Caki2 (cell line): ENCODE measurements around the gene VEZF1. TPM values are rescaled to one million over a fixed set of nuclear protein-coding genes. Genes with fewer than 3 reads are reported as not detected.

Experiments used
- DNase-seq: peaks from one replicate; pipeline ENCODE4 v3.0.0-alpha.2; 2015; ENCODE audit warnings: low read depth
- in situ Hi-C: cut with HindIII; loops from 2 replicates; pipeline ENCODE4 v1.10.0; 2016; ENCODE audit warnings: low sequenced_read_pairs, low pct_unique_long_range_greater_than_20kb, mixed read lengths
- total RNA-seq: library from RNA; depleted of rRNA; stranded (reverse); fragments of >200 nt; shearing (Covaris generic); gene quantifications from 2 replicates; pipeline ENCODE4 v1.2.3, GENCODE V29; 2014; ENCODE audit warnings: low replicate concordance; rRNA removed

VEZF1 gene
- total RNA-seq: 20.9 and 44.0 TPM in 2 replicates

- in situ Hi-C loops: no loop called here
- peak; percentile 64 for DNase-seq
These were observed at the start of gene VEZF1 for GRCh38 chr17:57987581-57988300. Gene VEZF1, minus strand, starts transcription at chr17:57988254. Its CDS starts 143 bp downstream, at chr17:57988111.

DNA sequence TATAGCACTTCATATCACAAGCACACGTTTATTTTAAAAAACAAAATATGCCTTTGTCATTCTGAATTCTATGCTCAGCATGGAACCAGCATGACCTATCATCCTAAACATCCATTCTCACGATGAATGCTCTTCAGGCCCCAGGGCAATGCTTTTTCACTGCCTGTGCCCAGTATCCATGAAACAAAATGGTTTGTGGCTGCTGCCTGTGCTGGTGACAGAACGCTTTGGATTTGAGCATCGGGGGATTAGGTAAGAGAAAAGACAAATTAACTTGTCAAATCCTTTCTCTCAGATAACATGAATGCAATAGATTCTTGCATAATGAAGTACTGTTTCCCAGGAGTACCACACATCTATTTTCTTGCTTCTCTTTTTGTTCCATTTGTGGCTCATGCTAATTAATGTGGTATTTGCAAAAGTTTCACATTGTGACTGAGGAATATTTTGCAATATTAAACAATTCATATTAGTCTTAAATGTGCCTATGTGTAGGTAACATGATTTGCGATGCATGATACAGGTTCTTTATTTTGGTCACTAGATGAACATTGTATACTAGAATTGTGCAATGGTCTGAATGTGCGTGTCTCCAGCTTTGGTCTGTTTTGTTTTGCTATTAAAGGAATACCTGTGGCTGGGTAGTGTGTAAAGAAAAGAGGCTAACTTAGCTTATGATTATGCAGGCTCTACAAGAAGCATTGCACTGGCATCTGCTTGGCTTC is 44.8 kb upstream of the VEZF1 start:
- in situ Hi-C loops: no loop called here
- DNase-seq: no peak

DNA sequence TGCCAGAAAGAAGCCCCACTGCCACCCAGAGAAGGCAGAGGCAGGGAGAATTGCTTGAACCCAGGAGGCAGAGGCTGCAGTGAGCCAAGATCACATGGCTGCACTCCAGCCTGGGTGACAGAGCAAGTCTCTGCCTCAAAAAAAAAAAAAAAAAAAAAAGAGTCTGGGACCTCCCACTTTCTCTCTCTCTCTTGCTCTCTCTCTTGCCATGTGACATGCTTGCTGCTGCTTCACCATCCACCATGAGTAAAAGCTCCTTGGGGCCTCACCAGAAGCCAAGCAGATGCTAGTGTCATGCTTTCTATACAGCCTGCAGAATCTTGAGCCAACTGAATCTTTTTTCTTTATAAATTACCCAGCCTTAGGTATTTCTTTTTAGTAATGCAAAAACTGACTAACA is 40.5 kb upstream of the VEZF1 start:
- peak; percentile 13 for DNase-seq
- in situ Hi-C loops: no loop called here

DNA sequence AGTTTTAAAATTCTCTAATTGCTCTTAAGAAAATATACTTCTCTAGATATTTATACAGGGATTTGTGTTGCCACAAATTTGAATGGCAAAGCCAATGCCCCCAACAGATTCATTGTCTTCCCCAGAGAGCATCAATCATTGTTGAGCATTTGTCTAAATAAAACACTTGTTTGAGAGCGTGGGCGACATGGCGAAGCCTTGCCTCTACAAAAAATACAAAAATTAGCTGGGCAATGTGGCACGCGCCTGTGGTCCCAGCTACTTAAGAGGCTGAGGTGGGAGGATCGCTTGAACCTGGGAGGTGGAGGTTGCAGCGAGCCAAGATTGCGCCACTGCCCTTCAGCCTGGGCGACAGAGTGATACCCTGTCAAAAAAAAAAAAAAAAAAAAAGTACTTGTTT is 32.3 kb upstream of the VEZF1 start:
- in situ Hi-C loops: no loop called here

GRCh38 chr17:58019521-58019920 is 31.5 kb upstream of the VEZF1 start:
- in situ Hi-C loops: no loop called here
- DNase-seq: no peak

More for the DNA sequence above, 32.3 kb upstream of the VEZF1 start:
- no peak for DNase-seq

DNA sequence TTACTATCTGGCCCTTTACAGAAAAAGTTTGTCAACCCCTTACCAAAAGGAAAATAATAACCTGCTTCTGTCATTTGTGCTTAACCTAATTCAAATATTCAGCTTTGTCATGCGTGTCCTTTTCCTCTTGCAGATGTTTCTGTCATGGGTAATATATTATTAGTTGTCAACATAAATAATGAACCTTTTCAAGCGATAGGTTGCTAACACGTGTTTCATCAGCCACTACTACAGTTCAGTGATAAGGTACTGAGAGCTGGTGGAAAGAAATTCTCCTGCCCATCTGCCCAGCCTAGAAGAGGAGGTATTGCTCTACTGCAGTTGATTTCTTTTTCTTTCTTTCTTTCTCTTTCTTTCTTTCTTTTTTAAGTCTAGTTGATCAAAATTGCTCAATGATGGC is 31.0 kb upstream of the VEZF1 start:
- in situ Hi-C loops: no loop called here
- no peak for DNase-seq

DNA sequence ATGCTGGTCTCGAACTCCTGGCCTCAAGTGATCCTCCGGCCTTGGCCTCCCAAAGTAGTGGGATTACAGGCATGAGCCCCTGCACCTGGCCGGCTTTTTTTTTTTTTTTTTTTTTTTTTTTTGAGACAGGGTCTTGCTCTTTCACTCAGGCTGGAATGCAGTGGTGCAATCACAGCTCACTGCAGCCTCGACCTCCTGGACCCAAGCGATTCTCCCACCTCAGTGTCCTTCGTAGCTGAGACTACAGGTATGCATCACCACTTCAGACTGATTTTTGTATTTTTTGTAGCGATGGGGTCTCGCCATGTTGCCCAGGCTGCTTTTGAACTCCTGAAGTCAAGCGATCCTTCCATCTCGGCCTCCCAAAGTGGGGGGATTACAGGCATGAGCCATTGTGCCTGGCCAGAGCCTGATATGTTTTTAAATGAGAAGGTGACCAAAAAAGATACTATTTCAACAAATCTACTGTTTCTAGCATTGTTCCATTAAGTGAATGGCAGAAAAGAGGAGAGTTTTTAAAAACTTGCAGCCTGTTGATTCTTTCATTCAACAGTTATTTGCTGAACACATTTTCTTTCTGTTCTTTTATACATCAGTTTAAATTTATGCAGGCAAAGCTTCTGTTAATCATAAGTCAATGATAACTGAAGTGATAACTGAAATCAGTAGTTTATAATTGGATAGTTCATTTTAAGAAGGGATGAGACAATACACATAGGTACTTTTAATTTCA is 22.2 kb upstream of the VEZF1 start:
- in situ Hi-C loops: no loop called here
- DNase-seq: no peak

DNA sequence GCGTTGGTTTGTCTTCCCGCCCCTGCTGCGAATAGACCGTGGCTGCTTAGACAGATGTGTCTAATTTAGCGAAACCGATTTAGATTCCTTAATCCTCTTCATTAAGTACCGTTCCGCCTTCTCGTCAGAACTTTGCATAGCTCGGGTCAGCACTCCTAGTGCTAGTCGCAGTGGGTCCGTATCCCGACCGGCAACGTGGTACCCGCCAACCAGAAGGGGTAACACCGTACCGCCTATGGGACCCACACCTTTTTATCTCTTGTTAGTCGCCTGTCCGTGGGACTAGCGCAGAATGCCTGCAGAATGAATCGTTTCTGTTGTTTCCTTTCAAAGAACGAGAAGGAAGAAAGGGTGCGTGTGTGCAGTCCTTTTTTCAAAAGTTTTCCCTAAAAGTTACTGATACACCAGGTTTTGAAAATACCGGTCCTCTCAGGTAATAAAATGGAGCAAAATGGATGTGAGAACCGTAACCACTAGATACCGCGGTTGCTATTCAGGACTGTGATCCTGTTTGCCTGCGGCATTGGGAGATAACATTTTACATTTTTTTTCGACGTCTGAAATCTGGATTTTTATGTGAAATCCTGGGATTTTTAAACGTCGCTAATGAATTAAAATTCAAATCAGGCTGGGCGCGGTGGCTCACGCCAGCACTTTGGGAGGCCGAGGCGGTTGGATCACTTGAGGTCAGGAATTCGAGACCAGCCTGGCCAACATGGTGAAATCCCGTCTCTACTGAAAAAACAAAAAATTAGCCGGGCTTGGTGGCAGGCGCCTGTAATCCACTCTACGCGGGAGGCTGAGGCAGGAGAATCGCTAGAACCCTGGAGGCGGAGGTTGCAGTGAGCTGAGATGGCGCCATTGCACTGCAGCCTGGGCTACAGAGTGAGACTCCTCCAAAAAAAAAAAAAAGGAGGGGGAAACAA is 20.0 kb upstream of the VEZF1 start:
- in situ Hi-C loops: no loop called here
- DNase-seq: no peak

DNA sequence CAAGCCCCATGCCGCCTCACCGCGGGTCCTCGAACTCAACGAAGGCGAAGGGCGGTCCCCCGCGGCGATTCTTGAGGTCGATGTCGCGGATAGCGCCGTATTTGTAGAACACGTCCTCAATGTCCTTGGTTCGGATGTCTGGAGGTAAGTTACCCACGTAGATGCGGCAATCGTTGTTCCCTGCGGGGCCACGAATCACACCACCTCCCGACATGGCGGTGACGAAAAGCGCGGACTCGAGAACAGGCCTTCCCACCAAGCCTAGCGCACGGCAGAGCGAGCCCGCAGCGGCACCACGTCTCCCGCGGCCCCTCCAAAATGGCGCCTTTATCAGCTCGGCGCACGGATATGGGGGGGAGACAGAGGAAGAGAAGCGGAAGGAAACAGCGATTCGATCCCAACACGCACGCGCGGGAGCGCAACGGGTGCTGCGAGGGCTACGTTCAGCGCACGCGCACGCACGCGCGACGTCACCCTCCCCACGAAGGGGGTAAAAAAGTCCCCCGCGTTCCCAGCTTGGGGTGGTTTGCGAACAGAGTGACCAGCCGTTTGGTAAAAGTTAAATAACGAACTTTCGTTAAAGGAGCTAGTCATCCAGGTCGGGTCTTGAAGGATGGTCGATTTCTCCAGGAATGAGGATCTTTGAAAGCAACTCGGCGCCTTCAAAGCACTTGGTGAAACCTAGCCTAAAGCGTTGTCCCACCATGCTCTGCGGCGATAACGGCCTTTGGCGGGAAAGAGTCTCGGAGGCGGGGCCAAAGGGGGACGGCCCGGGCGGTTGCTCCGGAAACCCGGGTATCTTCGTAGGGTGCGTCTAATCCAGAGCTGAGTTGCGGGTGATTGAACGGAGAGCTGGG is 19.1 kb upstream of the VEZF1 start, which contains the start of gene SRSF1:
TSS of gene SRSF1 (minus strand) at position 323 of the 857 bp plus-strand sequence. CDS start at position 214, 109 bp downstream.
- DNase-seq: peak; percentile 98
- in situ Hi-C loops: no loop called here

DNA sequence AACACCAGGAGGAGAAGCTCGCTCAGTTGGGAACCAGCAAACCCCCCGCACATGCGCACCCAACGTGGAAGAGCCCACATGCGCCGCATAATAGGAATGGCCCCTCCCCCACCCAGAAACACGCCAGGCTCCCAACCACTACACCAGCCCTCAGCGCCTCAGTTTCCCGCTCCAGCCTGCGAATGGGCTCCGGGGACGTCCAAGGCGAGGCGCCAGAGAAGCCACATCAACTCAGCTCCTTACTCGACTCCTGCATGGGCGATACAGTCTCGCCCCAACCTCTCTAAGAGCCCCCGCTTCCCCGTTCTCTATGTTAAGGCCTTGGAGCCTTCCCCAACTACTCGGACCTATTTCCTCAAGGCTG is 18.5 kb upstream of the VEZF1 start:
- in situ Hi-C loops: no loop called here
- DNase-seq: peak; percentile 71

DNA sequence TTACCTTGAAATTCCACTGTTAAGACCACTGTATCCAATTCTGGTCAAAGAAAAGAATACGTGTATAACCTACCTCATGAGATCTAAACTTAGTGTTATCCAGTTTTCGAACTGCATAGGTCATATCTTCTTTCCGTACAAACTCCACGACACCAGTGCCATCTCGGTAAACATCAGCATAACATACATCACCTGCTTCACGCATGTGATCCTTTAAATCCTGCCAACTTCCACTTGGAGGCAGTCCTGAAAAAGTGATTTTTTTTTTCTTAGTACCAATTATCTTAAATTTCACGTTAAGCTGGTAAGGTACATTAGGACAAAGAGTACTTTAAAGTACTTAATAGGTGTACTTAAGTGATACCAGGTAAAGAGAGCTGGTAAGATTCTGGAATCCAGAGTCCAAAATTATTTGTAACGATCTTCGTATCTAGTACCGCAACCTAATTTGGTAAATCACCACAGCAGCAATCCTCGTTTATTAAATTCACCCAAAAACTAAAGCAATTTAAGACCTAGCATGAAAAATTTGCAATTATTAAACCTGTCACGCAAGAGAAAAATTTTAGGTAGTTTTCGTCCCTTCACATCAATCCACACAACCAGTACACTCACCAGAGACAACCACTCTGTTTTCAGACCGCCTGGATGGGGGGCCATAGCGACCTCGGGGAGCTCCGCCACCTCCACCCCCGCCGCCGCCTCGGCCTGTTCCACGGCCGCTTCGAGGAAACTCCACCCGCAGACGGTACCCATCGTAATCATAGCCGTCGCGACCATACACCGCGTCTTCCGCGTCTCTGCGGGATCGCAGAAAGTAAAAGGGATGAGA is 17.9 kb upstream of the VEZF1 start:
- in situ Hi-C loops: no loop called here
- no peak for DNase-seq

GRCh38 chr17:58005031-58005727 is 17.1 kb upstream of the VEZF1 start:
- no peak for DNase-seq
- in situ Hi-C loops: no loop called here

GRCh38 chr17:58004060-58004459 is 16.0 kb upstream of the VEZF1 start:
- DNase-seq: no peak
- in situ Hi-C loops: no loop called here

- in situ Hi-C loops: no loop called here
- DNase-seq: no peak
These were observed 14.9 kb upstream of the VEZF1 start for GRCh38 chr17:58002973-58003372.

- in situ Hi-C loops: no loop called here
- no peak for DNase-seq
These were observed 14.3 kb upstream of the VEZF1 start for GRCh38 chr17:58002154-58002948.
